GM10266 (cell line): Measurements from ENCODE around the gene MMP20.

Experiments used
- DNase-seq: peaks from one replicate; pipeline ENCODE4 v3.0.0; 2012; ENCODE audit errors: extremely low spot score
- CTCF ChIP-seq: IDR thresholded peaks from 2 replicates; pipeline ENCODE4 v1.5.1; 2012; ENCODE audit warnings: mild to moderate bottlenecking, low read depth; ENCODE audit not compliant: control insufficient read depth, insufficient read depth; ENCODE audit errors: missing control alignments

MMP20 gene

GRCh38 chr11:102583141-102583873 is 41.8 kb downstream of the MMP20 start:
- TF ChIP-seq CTCF, result no peak
- DNase-seq, result no peak

- no peak for DNase-seq
- TF ChIP-seq CTCF, result no peak
Measured at GRCh38 chr11:102582140-102582539, 43.0 kb downstream of the MMP20 start.

GRCh38 chr11:102581066-102581465 is 44.1 kb downstream of the MMP20 start:
- DNase-seq, result no peak
- no peak for TF ChIP-seq CTCF

- DNase-seq, result no peak
- TF ChIP-seq CTCF, result no peak
Measured at GRCh38 chr11:102580185-102580951, 44.8 kb downstream of the MMP20 start.

- DNase-seq, result no peak
- TF ChIP-seq CTCF, result no peak
Measured at GRCh38 chr11:102577723-102578122, 47.4 kb downstream of the MMP20 start.

GRCh38 chr11:102577182-102577581 is 48.0 kb downstream of the MMP20 start:
- no peak for DNase-seq
- TF ChIP-seq CTCF, result no peak

GRCh38 chr11:102576350-102576749 is 48.8 kb downstream of the MMP20 start:
- no peak for DNase-seq
- no peak for TF ChIP-seq CTCF
